ENCODE results near the gene FILIP1L. TPM values are rescaled to one million over a fixed set of nuclear protein-coding genes. Genes with fewer than 3 reads are reported as not detected.
A peak's percentile ranks its signal among the peaks of the same experiment; 100 is the strongest.

Gene FILIP1L
- polyA plus RNA-seq, 1 of the 3 experiments (the other 2 are of a cell fraction) = 26.8 TPM

- Histone ChIP-seq H3K4me3 (ENCODE audit: low read depth in 2 of 2, low read length in 1 of 2) (no peak overlapping the region), H3K4me1 (ENCODE audit: control insufficient read depth in 1 of 2, insufficient read depth in 2 of 2, low read depth in 1 of 2, low read length in 1 of 2) (peaks cover 0 to 8% of the 10 kb centered on the region in 2 experiments), H3K4me2 (no peak overlapping the region), H3F3A (replicated peaks; ENCODE audit: insufficient read depth) (peaks cover 22% of the 10 kb centered on the region), H3K27me3 (ENCODE audit: insufficient read depth) (no peaks in the 10 kb centered on the region), H3K36me3 (replicated peaks in 1 of 2; ENCODE audit: control insufficient read depth in 1 of 2, insufficient read depth in 2 of 2, low read length in 1 of 2) (no peaks in the 10 kb centered on the region), H3K27ac (ENCODE audit: low read depth in 2 of 2, low read length in 1 of 2) (no peak overlapping the region), H3K9me3 (no peaks in the 10 kb centered on the region), H3K79me2 (ENCODE audit: insufficient read depth) (peaks cover 41% of the 10 kb centered on the region; the same call in 1 of the 2 replicates), H3K9me2 (no peaks in the 10 kb centered on the region), H2AFZ (ENCODE audit: low read depth) (no peak overlapping the region), H4K20me1 (ENCODE audit: insufficient read depth) (no peaks in the 10 kb centered on the region), H3K9ac (no peak overlapping the region)
- DNase-seq = no peak
- no peak for TF ChIP-seq POLR2AphosphoS5 (IDR thresholded peaks at IDR 0.05; ENCODE audit: low read depth, low read length)
- TF ChIP-seq TAF1 (IDR thresholded peaks at IDR 0.05; ENCODE audit: borderline replicate concordance, low read depth, low read length) = no peak
- no peak for TF ChIP-seq SMC3 (IDR thresholded peaks at IDR 0.05; ENCODE audit: low read depth, low read length)
- no peak for TF ChIP-seq ELF1 (IDR thresholded peaks at IDR 0.05)
- TF ChIP-seq GABPA (IDR thresholded peaks at IDR 0.05; ENCODE audit: low read depth) = no peak
- no peak for TF ChIP-seq FOSL2 (IDR thresholded peaks at IDR 0.05; ENCODE audit: borderline replicate concordance, low read depth)
- no peak for TF ChIP-seq CTCF (IDR thresholded peaks at IDR 0.05)
- 93% methylated on average over 3 of the region's 3 CpGs for WGBS (ENCODE audit: low lambda C conversion rate)
- ChIA-PET CTCF (interaction anchor here (1.1 to 6.8 kb wide), 8 partner anchors 8 to 762 kb away, joined by 3 to 48 read pairs (median 8); partner anchors contain the start of gene CMSS1), POLR2A (no interaction called here)
These were observed 284.5 kb downstream of the FILIP1L start for GRCh38 chr3:99829844-99830243.

- peaks cover 53% of the 10 kb centered on the region; the same call in 1 of the 2 replicates for H3K79me2 ChIP-seq (ENCODE audit: insufficient read depth)
- TF ChIP-seq TAF1 (IDR thresholded peaks at IDR 0.05; ENCODE audit: borderline replicate concordance, low read depth, low read length) (no peak), TEAD4 (IDR thresholded peaks at IDR 0.05; ENCODE audit: borderline replicate concordance, insufficient read depth) (peak; percentile 29; the same call in 1 of the 2 replicates), RCOR1 (IDR thresholded peaks at IDR 0.05; ENCODE audit: low read length) (no peak), EP300 (IDR thresholded peaks at IDR 0.05; ENCODE audit: borderline replicate concordance in 1 of 2, low read depth in 1 of 2, low read length in 1 of 2) (peak in 1 of 2 experiments; percentile 60; a peak in 1 of 4 replicates), MEF2A (IDR thresholded peaks at IDR 0.05; ENCODE audit: borderline replicate concordance, low read depth) (no peak), MXI1 (IDR thresholded peaks at IDR 0.05; ENCODE audit: low read depth, low read length) (no peak), POLR2AphosphoS5 (IDR thresholded peaks at IDR 0.05; ENCODE audit: low read depth, low read length) (peak; percentile 34; the same call in 1 of the 2 replicates), RXRA (IDR thresholded peaks at IDR 0.05; ENCODE audit: borderline replicate concordance, low read depth) (peak; percentile 69; the same call in 1 of the 2 replicates), FOXJ3 (CRISPR knock-in tag; IDR thresholded peaks at IDR 0.05) (no peak), CHD2 (IDR thresholded peaks at IDR 0.05; ENCODE audit: low read length, partially characterized antibody) (no peak), SMC3 (IDR thresholded peaks at IDR 0.05; ENCODE audit: low read depth, low read length) (no peak), REST (IDR thresholded peaks at IDR 0.05; ENCODE audit: low read depth, low read length) (no peak), YY1 (IDR thresholded peaks at IDR 0.05; ENCODE audit: low read depth) (no peak), FOSL2 (IDR thresholded peaks at IDR 0.05; ENCODE audit: borderline replicate concordance, low read depth) (peak; percentile 74), IRF3 (IDR thresholded peaks at IDR 0.05; ENCODE audit: low read depth, low read length) (no peak), GABPA (IDR thresholded peaks at IDR 0.05; ENCODE audit: low read depth) (no peak), SIN3A (IDR thresholded peaks at IDR 0.05; ENCODE audit: borderline replicate concordance, low read depth, low read length) (no peak)
These were observed 289.2 kb downstream of the FILIP1L start for GRCh38 chr3:99825004-99825640.

More at GRCh38 chr3:99825004-99825640, 289.2 kb downstream of the FILIP1L start:
- Histone ChIP-seq H3K9me2 (no peaks in the 10 kb centered on the region), H3K4me2 (peak overlapping the region; percentile 23; the same call in 1 of the 2 replicates), H4K20me1 (ENCODE audit: insufficient read depth) (no peaks in the 10 kb centered on the region), H3K9ac (peak overlapping the region; percentile 4; the same call in 1 of the 2 replicates), H3K36me3 (replicated peaks in 1 of 2; ENCODE audit: control insufficient read depth in 1 of 2, insufficient read depth in 2 of 2, low read length in 1 of 2) (no peaks in the 10 kb centered on the region), H3K9me3 (no peaks in the 10 kb centered on the region), H3F3A (replicated peaks; ENCODE audit: insufficient read depth) (peaks cover 31% of the 10 kb centered on the region), H2AFZ (ENCODE audit: low read depth) (peak overlapping the region; percentile 23; the same call in 1 of the 2 replicates), H3K4me3 (ENCODE audit: low read depth in 2 of 2, low read length in 1 of 2) (no peak overlapping the region), H3K27me3 (ENCODE audit: insufficient read depth) (no peaks in the 10 kb centered on the region), H3K27ac (ENCODE audit: low read depth in 2 of 2, low read length in 1 of 2) (peak overlapping the region; percentile 29 to 63; a peak in 3 of 4 replicates), H3K4me1 (ENCODE audit: control insufficient read depth in 1 of 2, insufficient read depth in 2 of 2, low read depth in 1 of 2, low read length in 1 of 2) (peaks cover 0 to 9% of the 10 kb centered on the region in 2 experiments)
- 49% methylated on average over 3 of the region's 3 CpGs for WGBS (ENCODE audit: low lambda C conversion rate)
- CTCF ChIA-PET = interaction anchor here (0.6 to 3.2 kb wide), 4 partner anchors 17 to 1522 kb away, joined by 3 to 22 read pairs (median 6); no protein-coding TSS in a partner anchor
- DNase-seq = no peak
- POLR2A ChIA-PET = no interaction called here

Data from SK-N-SH (cell line).